Measurements from ENCODE around the gene RNASE12. TPM values are rescaled to one million over a fixed set of nuclear protein-coding genes. Genes with fewer than 3 reads are reported as not detected.

Gene RNASE12
- polyA plus RNA-seq, 1 of the 3 experiments (the other 2 are of a cell fraction), result not detected

- ChIA-PET POLR2A (no interaction called here), CTCF (interaction anchor here (2.4 kb wide), 1 partner anchor 25 kb away, joined by 9 read pairs; no protein-coding TSS in a partner anchor)
- Histone ChIP-seq H3K9me2 (no peaks in the 10 kb centered on the region), H2AFZ (ENCODE audit: low read depth) (no peak overlapping the region), H4K20me1 (ENCODE audit: insufficient read depth) (no peaks in the 10 kb centered on the region), H3K9me3 (no peaks in the 10 kb centered on the region), H3K27ac (ENCODE audit: low read depth in 2 of 2, low read length in 1 of 2) (no peak overlapping the region), H3K4me1 (ENCODE audit: control insufficient read depth in 1 of 2, insufficient read depth in 2 of 2, low read depth in 1 of 2, low read length in 1 of 2) (no peaks in the 10 kb centered on the region), H3K9ac (no peak overlapping the region), H3K4me3 (ENCODE audit: low read depth in 2 of 2, low read length in 1 of 2) (no peak overlapping the region), H3K27me3 (ENCODE audit: insufficient read depth) (peaks cover 35% of the 10 kb centered on the region), H3K36me3 (replicated peaks in 1 of 2; ENCODE audit: control insufficient read depth in 1 of 2, insufficient read depth in 2 of 2, low read length in 1 of 2) (no peaks in the 10 kb centered on the region), H3K79me2 (ENCODE audit: insufficient read depth) (no peaks in the 10 kb centered on the region), H3F3A (replicated peaks; ENCODE audit: insufficient read depth) (no peaks in the 10 kb centered on the region), H3K4me2 (no peak overlapping the region)
- WGBS (ENCODE audit: low lambda C conversion rate), result 3% methylated on average over 3 of the region's 3 CpGs
- TF ChIP-seq PBX3 (IDR thresholded peaks at IDR 0.05), result no peak
- DNase-seq, result no peak
Observed at GRCh38 chr14:20555845-20556244, 35.3 kb downstream of the RNASE12 start.

GRCh38 chr14:20553024-20553423 is 38.2 kb downstream of the RNASE12 start:
- Histone ChIP-seq H3K27ac (ENCODE audit: low read depth in 2 of 2, low read length in 1 of 2) (no peak overlapping the region), H3K9me3 (no peaks in the 10 kb centered on the region), H3K9ac (no peak overlapping the region), H3K9me2 (no peaks in the 10 kb centered on the region), H3K4me3 (ENCODE audit: low read depth in 2 of 2, low read length in 1 of 2) (no peak overlapping the region), H3K4me2 (no peak overlapping the region), H3K79me2 (ENCODE audit: insufficient read depth) (no peaks in the 10 kb centered on the region), H3K4me1 (ENCODE audit: control insufficient read depth in 1 of 2, insufficient read depth in 2 of 2, low read depth in 1 of 2, low read length in 1 of 2) (no peaks in the 10 kb centered on the region), H3F3A (replicated peaks; ENCODE audit: insufficient read depth) (no peaks in the 10 kb centered on the region), H2AFZ (ENCODE audit: low read depth) (no peak overlapping the region), H4K20me1 (ENCODE audit: insufficient read depth) (no peaks in the 10 kb centered on the region), H3K36me3 (replicated peaks in 1 of 2; ENCODE audit: control insufficient read depth in 1 of 2, insufficient read depth in 2 of 2, low read length in 1 of 2) (no peaks in the 10 kb centered on the region), H3K27me3 (ENCODE audit: insufficient read depth) (peaks cover 49% of the 10 kb centered on the region)
- CTCF ChIA-PET, result no interaction called here
- no peak for TF ChIP-seq EZH2phosphoT487 (IDR thresholded peaks at IDR 0.05; ENCODE audit: borderline replicate concordance, low read depth)
- TF ChIP-seq TAF1 (IDR thresholded peaks at IDR 0.05; ENCODE audit: borderline replicate concordance, low read depth, low read length), result no peak
- TF ChIP-seq TCF12 (IDR thresholded peaks at IDR 0.05), result no peak
- TF ChIP-seq ELF1 (IDR thresholded peaks at IDR 0.05), result no peak
- no peak for DNase-seq
- POLR2A ChIA-PET, result no interaction called here

GRCh38 chr14:20551606-20552005 is 39.6 kb downstream of the RNASE12 start:
- Histone ChIP-seq H2AFZ (ENCODE audit: low read depth) (no peak overlapping the region), H3K9ac (no peak overlapping the region), H3K27ac (ENCODE audit: low read depth in 2 of 2, low read length in 1 of 2) (no peak overlapping the region), H3K9me2 (no peaks in the 10 kb centered on the region), H3K4me2 (no peak overlapping the region), H3K9me3 (no peaks in the 10 kb centered on the region), H4K20me1 (ENCODE audit: insufficient read depth) (no peaks in the 10 kb centered on the region), H3K4me1 (ENCODE audit: control insufficient read depth in 1 of 2, insufficient read depth in 2 of 2, low read depth in 1 of 2, low read length in 1 of 2) (no peaks in the 10 kb centered on the region), H3K79me2 (ENCODE audit: insufficient read depth) (no peaks in the 10 kb centered on the region), H3K4me3 (ENCODE audit: low read depth in 2 of 2, low read length in 1 of 2) (no peak overlapping the region), H3F3A (replicated peaks; ENCODE audit: insufficient read depth) (no peaks in the 10 kb centered on the region), H3K36me3 (replicated peaks in 1 of 2; ENCODE audit: control insufficient read depth in 1 of 2, insufficient read depth in 2 of 2, low read length in 1 of 2) (no peaks in the 10 kb centered on the region), H3K27me3 (ENCODE audit: insufficient read depth) (peaks cover 49% of the 10 kb centered on the region)
- CTCF ChIA-PET, result no interaction called here
- WGBS (ENCODE audit: low lambda C conversion rate), result 16% methylated on average over 3 of the region's 3 CpGs
- TF ChIP-seq GATA2 (CRISPR knock-in tag; IDR thresholded peaks at IDR 0.05), result no peak
- no peak for TF ChIP-seq SMC3 (IDR thresholded peaks at IDR 0.05; ENCODE audit: low read depth, low read length)
- TF ChIP-seq FOSL2 (IDR thresholded peaks at IDR 0.05; ENCODE audit: borderline replicate concordance, low read depth), result no peak
- TF ChIP-seq RCOR1 (IDR thresholded peaks at IDR 0.05; ENCODE audit: low read length), result no peak
- no peak for TF ChIP-seq FOXM1 (IDR thresholded peaks at IDR 0.05; ENCODE audit: low read depth)
- no peak for TF ChIP-seq RFX5 (IDR thresholded peaks at IDR 0.05; ENCODE audit: low read length)
- TF ChIP-seq POLR2AphosphoS5 (IDR thresholded peaks at IDR 0.05; ENCODE audit: low read depth, low read length), result no peak
- no peak for TF ChIP-seq MAX (IDR thresholded peaks at IDR 0.05; ENCODE audit: low read depth)
- DNase-seq, result no peak
- POLR2A ChIA-PET, result no interaction called here
